ENCODE data around the gene DET1.

DNA sequence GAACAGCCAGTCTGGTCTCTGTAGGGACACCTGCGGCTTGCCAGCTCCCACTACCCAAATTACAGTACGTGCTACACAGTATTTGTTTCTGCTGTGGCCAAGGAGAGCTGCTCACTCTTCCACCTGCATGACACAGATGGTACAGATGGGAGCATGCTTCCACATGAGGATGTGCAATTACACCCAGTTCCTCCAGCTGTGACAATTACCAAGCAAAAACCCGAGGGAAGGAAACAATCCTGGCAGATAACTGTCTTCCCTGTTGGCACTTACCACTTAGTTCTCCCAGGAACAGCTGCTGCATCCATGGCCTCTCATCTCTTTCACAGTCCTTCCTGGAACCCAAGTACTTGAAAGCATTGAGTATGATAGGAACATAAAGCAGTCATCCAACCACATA, 34.4 kb downstream of the DET1 start:
- no peak for TF ChIP-seq ZNF549 (tag by site-specific recombination; IDR thresholded peaks at IDR 0.05)
- no peak for TF ChIP-seq ZNF274 (IDR thresholded peaks at IDR 0.05; ENCODE audit: low read length)
- TF ChIP-seq ZNF274 (tag by site-specific recombination; IDR thresholded peaks at IDR 0.05; ENCODE audit: borderline replicate concordance): no peak
- TF ChIP-seq ZBTB1 (tag by site-specific recombination; IDR thresholded peaks at IDR 0.05): no peak
- TF ChIP-seq, protein P1, sequence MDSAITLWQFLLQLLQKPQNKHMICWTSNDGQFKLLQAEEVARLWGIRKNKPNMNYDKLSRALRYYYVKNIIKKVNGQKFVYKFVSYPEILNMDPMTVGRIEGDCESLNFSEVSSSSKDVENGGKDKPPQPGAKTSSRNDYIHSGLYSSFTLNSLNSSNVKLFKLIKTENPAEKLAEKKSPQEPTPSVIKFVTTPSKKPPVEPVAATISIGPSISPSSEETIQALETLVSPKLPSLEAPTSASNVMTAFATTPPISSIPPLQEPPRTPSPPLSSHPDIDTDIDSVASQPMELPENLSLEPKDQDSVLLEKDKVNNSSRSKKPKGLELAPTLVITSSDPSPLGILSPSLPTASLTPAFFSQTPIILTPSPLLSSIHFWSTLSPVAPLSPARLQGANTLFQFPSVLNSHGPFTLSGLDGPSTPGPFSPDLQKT (IDR thresholded peaks at IDR 0.05; ENCODE audit: borderline replicate concordance, low read depth, low read length): no peak
- TF ChIP-seq, protein P2, sequence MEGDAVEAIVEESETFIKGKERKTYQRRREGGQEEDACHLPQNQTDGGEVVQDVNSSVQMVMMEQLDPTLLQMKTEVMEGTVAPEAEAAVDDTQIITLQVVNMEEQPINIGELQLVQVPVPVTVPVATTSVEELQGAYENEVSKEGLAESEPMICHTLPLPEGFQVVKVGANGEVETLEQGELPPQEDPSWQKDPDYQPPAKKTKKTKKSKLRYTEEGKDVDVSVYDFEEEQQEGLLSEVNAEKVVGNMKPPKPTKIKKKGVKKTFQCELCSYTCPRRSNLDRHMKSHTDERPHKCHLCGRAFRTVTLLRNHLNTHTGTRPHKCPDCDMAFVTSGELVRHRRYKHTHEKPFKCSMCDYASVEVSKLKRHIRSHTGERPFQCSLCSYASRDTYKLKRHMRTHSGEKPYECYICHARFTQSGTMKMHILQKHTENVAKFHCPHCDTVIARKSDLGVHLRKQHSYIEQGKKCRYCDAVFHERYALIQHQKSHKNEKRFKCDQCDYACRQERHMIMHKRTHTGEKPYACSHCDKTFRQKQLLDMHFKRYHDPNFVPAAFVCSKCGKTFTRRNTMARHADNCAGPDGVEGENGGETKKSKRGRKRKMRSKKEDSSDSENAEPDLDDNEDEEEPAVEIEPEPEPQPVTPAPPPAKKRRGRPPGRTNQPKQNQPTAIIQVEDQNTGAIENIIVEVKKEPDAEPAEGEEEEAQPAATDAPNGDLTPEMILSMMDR (tag by site-specific recombination; IDR thresholded peaks at IDR 0.05): no peak
- TF ChIP-seq, protein P3, sequence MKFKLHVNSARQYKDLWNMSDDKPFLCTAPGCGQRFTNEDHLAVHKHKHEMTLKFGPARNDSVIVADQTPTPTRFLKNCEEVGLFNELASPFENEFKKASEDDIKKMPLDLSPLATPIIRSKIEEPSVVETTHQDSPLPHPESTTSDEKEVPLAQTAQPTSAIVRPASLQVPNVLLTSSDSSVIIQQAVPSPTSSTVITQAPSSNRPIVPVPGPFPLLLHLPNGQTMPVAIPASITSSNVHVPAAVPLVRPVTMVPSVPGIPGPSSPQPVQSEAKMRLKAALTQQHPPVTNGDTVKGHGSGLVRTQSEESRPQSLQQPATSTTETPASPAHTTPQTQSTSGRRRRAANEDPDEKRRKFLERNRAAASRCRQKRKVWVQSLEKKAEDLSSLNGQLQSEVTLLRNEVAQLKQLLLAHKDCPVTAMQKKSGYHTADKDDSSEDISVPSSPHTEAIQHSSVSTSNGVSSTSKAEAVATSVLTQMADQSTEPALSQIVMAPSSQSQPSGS (tag by site-specific recombination; IDR thresholded peaks at IDR 0.05; ENCODE audit: low read depth): no peak
- no peak for TF ChIP-seq ZNF140 (tag by site-specific recombination; IDR thresholded peaks at IDR 0.05)
- no peak for TF ChIP-seq ZBTB8A (tag by site-specific recombination; IDR thresholded peaks at IDR 0.05)
- TF ChIP-seq, protein P4, sequence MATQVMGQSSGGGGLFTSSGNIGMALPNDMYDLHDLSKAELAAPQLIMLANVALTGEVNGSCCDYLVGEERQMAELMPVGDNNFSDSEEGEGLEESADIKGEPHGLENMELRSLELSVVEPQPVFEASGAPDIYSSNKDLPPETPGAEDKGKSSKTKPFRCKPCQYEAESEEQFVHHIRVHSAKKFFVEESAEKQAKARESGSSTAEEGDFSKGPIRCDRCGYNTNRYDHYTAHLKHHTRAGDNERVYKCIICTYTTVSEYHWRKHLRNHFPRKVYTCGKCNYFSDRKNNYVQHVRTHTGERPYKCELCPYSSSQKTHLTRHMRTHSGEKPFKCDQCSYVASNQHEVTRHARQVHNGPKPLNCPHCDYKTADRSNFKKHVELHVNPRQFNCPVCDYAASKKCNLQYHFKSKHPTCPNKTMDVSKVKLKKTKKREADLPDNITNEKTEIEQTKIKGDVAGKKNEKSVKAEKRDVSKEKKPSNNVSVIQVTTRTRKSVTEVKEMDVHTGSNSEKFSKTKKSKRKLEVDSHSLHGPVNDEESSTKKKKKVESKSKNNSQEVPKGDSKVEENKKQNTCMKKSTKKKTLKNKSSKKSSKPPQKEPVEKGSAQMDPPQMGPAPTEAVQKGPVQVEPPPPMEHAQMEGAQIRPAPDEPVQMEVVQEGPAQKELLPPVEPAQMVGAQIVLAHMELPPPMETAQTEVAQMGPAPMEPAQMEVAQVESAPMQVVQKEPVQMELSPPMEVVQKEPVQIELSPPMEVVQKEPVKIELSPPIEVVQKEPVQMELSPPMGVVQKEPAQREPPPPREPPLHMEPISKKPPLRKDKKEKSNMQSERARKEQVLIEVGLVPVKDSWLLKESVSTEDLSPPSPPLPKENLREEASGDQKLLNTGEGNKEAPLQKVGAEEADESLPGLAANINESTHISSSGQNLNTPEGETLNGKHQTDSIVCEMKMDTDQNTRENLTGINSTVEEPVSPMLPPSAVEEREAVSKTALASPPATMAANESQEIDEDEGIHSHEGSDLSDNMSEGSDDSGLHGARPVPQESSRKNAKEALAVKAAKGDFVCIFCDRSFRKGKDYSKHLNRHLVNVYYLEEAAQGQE (tag by site-specific recombination; IDR thresholded peaks at IDR 0.05): no peak

Data from HEK293 (cell line).